ENCODE data around the gene DHRSX.

Gene DHRSX

DNA sequence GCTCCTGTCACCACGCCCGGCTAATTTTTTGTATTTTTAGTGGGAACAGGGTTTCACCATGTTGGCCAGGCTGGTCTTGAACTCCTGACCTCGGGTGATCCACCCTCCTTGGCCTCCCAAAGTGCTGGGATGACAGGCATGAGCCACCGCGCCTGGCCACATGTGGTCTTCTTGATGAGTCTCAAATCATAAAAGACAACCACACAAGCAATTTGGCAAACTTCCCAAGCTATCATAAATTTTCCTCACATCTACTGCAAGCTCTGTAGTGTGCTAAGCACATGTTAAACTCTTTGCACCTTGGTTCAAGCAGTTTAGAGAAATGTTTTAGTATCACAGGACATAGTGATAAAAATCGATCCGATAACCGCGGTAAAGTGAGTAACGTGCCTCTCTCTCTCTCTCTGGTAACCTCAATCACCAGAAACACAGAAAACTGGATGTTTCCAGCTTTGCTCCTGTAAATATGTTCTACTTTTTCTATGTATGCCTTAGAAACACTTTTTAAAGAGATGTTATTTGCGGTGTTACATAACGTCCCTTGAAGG is 256.8 kb downstream of the DHRSX start (continued):
- TF ChIP-seq, protein P1, sequence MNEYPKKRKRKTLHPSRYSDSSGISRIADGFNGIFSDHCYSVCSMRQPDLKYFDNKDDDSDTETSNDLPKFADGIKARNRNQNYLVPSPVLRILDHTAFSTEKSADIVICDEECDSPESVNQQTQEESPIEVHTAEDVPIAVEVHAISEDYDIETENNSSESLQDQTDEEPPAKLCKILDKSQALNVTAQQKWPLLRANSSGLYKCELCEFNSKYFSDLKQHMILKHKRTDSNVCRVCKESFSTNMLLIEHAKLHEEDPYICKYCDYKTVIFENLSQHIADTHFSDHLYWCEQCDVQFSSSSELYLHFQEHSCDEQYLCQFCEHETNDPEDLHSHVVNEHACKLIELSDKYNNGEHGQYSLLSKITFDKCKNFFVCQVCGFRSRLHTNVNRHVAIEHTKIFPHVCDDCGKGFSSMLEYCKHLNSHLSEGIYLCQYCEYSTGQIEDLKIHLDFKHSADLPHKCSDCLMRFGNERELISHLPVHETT (tag by site-specific recombination; IDR thresholded peaks at IDR 0.05) = no peak
- TF ChIP-seq ZNF660 (tag by site-specific recombination; IDR thresholded peaks at IDR 0.05) (no peak), ZNF112 (tag by site-specific recombination; IDR thresholded peaks at IDR 0.05) (no peak), ZNF530 (tag by site-specific recombination; IDR thresholded peaks at IDR 0.05; ENCODE audit: low read depth) (no peak), ZNF707 (tag by site-specific recombination; IDR thresholded peaks at IDR 0.05) (no peak), ZNF394 (tag by site-specific recombination; IDR thresholded peaks at IDR 0.05; ENCODE audit: borderline replicate concordance) (no peak), GLI4 (tag by site-specific recombination; IDR thresholded peaks at IDR 0.05) (no peak), TCF7L2 (IDR thresholded peaks at IDR 0.05; ENCODE audit: borderline replicate concordance, low read depth, low read length) (no peak), ZNF837 (tag by site-specific recombination; IDR thresholded peaks at IDR 0.05) (no peak), ZNF610 (tag by site-specific recombination; IDR thresholded peaks at IDR 0.05; ENCODE audit: borderline replicate concordance) (no peak; the same call in 1 of the 2 replicates), ZNF132 (tag by site-specific recombination; IDR thresholded peaks at IDR 0.05; ENCODE audit: borderline replicate concordance) (no peak), ZBTB20 (tag by site-specific recombination; IDR thresholded peaks at IDR 0.05) (no peak), ZNF621 (tag by site-specific recombination; IDR thresholded peaks at IDR 0.05) (no peak), ZNF311 (tag by site-specific recombination; IDR thresholded peaks at IDR 0.05; ENCODE audit: borderline replicate concordance) (no peak), ZNF292 (tag by site-specific recombination; IDR thresholded peaks at IDR 0.05; ENCODE audit: borderline replicate concordance, low read depth) (no peak), ZNF514 (tag by site-specific recombination; IDR thresholded peaks at IDR 0.05) (no peak), OSR2 (tag by site-specific recombination; IDR thresholded peaks at IDR 0.05) (peak; percentile 85), ZNF274 (IDR thresholded peaks at IDR 0.05; ENCODE audit: low read length) (no peak), ZNF274 (tag by site-specific recombination; IDR thresholded peaks at IDR 0.05; ENCODE audit: borderline replicate concordance) (no peak), OVOL3 (tag by site-specific recombination; IDR thresholded peaks at IDR 0.05) (no peak), ZNF114 (tag by site-specific recombination; IDR thresholded peaks at IDR 0.05) (no peak), ZNF184 (tag by site-specific recombination; IDR thresholded peaks at IDR 0.05) (no peak), ZBTB7A (tag by site-specific recombination; IDR thresholded peaks at IDR 0.05; ENCODE audit: low read depth) (no peak), ZNF335 (tag by site-specific recombination; conservative IDR thresholded peaks at IDR 0.05) (no peak), ZNF670 (tag by site-specific recombination; IDR thresholded peaks at IDR 0.05; ENCODE audit: low read depth) (no peak), KLF8 (tag by site-specific recombination; IDR thresholded peaks at IDR 0.05) (0 out of 2 replicates have a peak, but pooled peaks have one; percentile 20)
- TF ChIP-seq, protein P2, sequence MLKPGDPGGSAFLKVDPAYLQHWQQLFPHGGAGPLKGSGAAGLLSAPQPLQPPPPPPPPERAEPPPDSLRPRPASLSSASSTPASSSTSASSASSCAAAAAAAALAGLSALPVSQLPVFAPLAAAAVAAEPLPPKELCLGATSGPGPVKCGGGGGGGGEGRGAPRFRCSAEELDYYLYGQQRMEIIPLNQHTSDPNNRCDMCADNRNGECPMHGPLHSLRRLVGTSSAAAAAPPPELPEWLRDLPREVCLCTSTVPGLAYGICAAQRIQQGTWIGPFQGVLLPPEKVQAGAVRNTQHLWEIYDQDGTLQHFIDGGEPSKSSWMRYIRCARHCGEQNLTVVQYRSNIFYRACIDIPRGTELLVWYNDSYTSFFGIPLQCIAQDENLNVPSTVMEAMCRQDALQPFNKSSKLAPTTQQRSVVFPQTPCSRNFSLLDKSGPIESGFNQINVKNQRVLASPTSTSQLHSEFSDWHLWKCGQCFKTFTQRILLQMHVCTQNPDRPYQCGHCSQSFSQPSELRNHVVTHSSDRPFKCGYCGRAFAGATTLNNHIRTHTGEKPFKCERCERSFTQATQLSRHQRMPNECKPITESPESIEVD (tag by site-specific recombination; IDR thresholded peaks at IDR 0.05) = peak; percentile 94
- TF ChIP-seq, protein P3, sequence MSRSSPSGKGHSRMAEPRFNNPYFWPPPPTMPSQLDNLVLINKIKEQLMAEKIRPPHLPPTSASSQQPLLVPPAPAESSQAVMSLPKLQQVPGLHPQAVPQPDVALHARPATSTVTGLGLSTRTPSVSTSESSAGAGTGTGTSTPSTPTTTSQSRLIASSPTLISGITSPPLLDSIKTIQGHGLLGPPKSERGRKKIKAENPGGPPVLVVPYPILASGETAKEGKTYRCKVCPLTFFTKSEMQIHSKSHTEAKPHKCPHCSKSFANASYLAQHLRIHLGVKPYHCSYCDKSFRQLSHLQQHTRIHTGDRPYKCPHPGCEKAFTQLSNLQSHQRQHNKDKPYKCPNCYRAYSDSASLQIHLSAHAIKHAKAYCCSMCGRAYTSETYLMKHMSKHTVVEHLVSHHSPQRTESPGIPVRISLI (tag by site-specific recombination; IDR thresholded peaks at IDR 0.05) = no peak
- TF ChIP-seq, protein P4, sequence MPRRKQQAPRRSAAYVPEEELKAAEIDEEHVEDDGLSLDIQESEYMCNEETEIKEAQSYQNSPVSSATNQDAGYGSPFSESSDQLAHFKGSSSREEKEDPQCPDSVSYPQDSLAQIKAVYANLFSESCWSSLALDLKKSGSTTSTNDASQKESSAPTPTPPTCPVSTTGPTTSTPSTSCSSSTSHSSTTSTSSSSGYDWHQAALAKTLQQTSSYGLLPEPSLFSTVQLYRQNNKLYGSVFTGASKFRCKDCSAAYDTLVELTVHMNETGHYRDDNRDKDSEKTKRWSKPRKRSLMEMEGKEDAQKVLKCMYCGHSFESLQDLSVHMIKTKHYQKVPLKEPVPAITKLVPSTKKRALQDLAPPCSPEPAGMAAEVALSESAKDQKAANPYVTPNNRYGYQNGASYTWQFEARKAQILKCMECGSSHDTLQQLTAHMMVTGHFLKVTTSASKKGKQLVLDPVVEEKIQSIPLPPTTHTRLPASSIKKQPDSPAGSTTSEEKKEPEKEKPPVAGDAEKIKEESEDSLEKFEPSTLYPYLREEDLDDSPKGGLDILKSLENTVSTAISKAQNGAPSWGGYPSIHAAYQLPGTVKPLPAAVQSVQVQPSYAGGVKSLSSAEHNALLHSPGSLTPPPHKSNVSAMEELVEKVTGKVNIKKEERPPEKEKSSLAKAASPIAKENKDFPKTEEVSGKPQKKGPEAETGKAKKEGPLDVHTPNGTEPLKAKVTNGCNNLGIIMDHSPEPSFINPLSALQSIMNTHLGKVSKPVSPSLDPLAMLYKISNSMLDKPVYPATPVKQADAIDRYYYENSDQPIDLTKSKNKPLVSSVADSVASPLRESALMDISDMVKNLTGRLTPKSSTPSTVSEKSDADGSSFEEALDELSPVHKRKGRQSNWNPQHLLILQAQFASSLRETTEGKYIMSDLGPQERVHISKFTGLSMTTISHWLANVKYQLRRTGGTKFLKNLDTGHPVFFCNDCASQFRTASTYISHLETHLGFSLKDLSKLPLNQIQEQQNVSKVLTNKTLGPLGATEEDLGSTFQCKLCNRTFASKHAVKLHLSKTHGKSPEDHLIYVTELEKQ (tag by site-specific recombination; IDR thresholded peaks at IDR 0.05; ENCODE audit: borderline replicate concordance) = peak; percentile 73; the same call in 1 of the 2 replicates
- TF ChIP-seq, protein P5, sequence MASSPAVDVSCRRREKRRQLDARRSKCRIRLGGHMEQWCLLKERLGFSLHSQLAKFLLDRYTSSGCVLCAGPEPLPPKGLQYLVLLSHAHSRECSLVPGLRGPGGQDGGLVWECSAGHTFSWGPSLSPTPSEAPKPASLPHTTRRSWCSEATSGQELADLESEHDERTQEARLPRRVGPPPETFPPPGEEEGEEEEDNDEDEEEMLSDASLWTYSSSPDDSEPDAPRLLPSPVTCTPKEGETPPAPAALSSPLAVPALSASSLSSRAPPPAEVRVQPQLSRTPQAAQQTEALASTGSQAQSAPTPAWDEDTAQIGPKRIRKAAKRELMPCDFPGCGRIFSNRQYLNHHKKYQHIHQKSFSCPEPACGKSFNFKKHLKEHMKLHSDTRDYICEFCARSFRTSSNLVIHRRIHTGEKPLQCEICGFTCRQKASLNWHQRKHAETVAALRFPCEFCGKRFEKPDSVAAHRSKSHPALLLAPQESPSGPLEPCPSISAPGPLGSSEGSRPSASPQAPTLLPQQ (tag by site-specific recombination; IDR thresholded peaks at IDR 0.05) = 0 out of 2 replicates have a peak, but pooled peaks have one; percentile 30

Measured in HEK293 (cell line).